ENCODE data around the gene ODR4. TPM values are rescaled to one million over a fixed set of nuclear protein-coding genes. Genes with fewer than 3 reads are reported as not detected.
"Not testable (repeated sequence)": the region's sequence is repeated elsewhere in the genome, so short reads cannot be mapped to it uniquely, and the experiment has no call there.

Gene ODR4
- 10 to 100 TPM; 12.1 to 12.8 TPM for total RNA-seq

DNA sequence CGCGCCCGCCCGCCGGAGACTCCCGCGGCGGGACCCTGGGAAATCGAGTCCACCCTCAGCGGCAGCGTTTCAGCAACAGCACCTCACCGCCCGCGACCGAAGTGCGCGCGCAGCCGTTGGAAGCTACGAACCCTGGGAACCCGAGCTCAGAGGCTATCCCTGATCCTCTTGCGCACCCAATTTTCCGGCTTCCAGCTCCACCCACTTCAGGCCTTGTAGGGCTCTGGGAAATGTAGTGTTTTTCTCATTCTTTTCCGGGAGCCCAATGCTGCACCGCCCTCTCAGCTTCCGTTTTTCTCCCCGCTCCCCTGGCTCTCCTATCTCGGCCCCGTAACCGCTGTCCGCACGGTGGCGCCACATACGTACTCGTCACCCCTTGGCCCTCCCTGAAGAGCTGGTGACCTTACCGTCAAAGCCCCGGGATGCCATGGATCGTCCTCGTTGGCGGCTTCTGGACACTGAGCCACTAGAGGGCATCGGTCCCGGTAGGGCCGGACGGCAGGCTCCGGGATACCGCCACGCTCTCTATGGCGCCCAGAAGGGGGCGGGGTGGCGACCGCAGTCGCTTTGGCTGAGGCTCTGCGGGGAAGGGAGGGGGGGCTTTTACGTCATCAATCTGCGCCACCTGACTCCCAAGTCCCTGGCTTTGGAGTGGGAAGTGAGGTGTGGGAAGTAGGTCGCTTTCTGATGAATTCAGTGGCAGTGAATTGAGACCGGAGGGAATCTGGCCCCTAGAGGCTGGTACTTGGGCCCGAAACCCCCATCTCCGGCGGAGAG, at the start of gene ODR4, which contains the start of gene TPR:
Gene ODR4 (plus strand): TSS at position 687 of the 777 bp plus-strand sequence. CDS start 3,948 bp downstream, outside the sequence.
Gene TPR (minus strand): TSS at position 102 of the 777 bp plus-strand sequence. CDS start 225 bp downstream, outside the sequence.
- H3K36me3 Mint-ChIP-seq (ENCODE audit: low read depth): peaks cover 30% of the 10 kb centered on the region
- peaks cover 33% of the 10 kb centered on the region for H3K4me1 Mint-ChIP-seq (ENCODE audit: low read depth)
- ChIA-PET POLR2A (interaction anchor here (0.6 to 1.6 kb wide), 7 partner anchors 13 to 1624 kb away, joined by 3 to 7 read pairs (median 3); no protein-coding TSS in a partner anchor), CTCF (interaction anchor here (0.6 to 2.7 kb wide), 39 partner anchors 9 to 607 kb away, joined by 3 to 41 read pairs (median 5); partner anchors contain the start of gene PTGS2)
- DNase-seq (peak; percentile 98), ATAC-seq (peak; percentile 89)
- no peaks in the 10 kb centered on the region for H3K9me3 Mint-ChIP-seq (ENCODE audit: insufficient read depth)
- peak within 1 kb of the TSS; percentile 97 for H3K4me3 Mint-ChIP-seq
- no peaks in the 10 kb centered on the region for H3K27me3 Mint-ChIP-seq (ENCODE audit: low read depth)
- H3K27ac Mint-ChIP-seq: peak within 1 kb of the TSS; percentile 94

DNA sequence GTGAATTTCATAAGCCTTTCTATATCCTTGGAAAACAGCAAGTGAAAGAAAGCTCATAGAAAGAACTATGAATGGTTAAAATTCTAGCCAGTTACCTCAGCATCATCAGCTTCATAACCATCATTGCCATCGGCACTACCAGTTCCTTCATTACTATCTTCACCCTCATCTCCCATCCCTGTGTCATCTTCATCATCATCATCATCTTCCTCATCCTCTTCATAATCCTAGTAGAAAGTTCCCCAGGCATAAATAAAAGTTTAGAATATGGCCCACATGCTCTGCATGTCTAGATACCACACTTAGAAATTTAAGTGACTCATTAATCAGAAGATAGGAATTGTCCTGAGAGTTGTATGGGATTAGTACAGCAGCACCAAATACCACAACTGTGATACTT, 49.6 kb upstream of the ODR4 start:
- DNase-seq (no peak), ATAC-seq (no peak)
- no peak overlapping the region for H3K4me3 Mint-ChIP-seq
- POLR2A ChIA-PET: interaction anchor here (0.6 kb wide), 1 partner anchor 21 kb away, joined by 3 read pairs; no protein-coding TSS in a partner anchor
- no peaks in the 10 kb centered on the region for H3K27me3 Mint-ChIP-seq (ENCODE audit: low read depth)
- peaks cover 6% of the 10 kb centered on the region for H3K4me1 Mint-ChIP-seq (ENCODE audit: low read depth)
- CTCF ChIA-PET: interaction anchor here (0.9 to 3.0 kb wide), 15 partner anchors 9 to 172 kb away, joined by 3 to 19 read pairs (median 6); partner anchors contain the start of genes ODR4 and TPR
- peaks cover 56% of the 10 kb centered on the region for H3K36me3 Mint-ChIP-seq (ENCODE audit: low read depth)
- peak overlapping the region; percentile 16 for H3K27ac Mint-ChIP-seq
- H3K9me3 Mint-ChIP-seq (ENCODE audit: insufficient read depth): no peaks in the 10 kb centered on the region

DNA sequence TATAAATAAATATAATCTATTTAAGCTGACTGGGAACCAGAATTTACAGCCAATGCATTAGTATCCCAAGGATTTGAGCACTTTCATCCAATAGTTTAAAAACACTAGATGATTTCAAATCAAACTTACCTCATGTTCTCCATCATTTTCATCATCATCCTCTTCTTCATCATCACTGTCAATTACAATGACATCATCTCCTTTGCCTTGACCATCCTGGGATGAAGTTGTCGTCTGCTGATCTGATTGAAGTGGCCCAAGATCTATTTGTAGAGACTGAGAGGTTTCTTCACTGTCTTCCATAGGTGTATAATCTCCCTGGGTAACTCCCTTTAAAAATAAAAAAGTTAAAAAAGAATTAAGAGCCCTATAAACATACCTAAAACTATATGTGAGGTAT, 48.3 kb upstream of the ODR4 start:
- Mint-ChIP-seq H3K36me3 (ENCODE audit: low read depth) (peaks cover 50% of the 10 kb centered on the region), H3K4me1 (ENCODE audit: low read depth) (no peaks in the 10 kb centered on the region), H3K9me3 (ENCODE audit: insufficient read depth) (no peaks in the 10 kb centered on the region), H3K27ac (no peak overlapping the region), H3K4me3 (no peak overlapping the region), H3K27me3 (ENCODE audit: low read depth) (no peaks in the 10 kb centered on the region)
- no peak for ATAC-seq
- no peak for DNase-seq
- POLR2A ChIA-PET: no interaction called here
- CTCF ChIA-PET: interaction anchor here (1.2 kb wide), 1 partner anchor 48 kb away, joined by 3 read pairs; the partner anchor contains the start of gene TPR

DNA sequence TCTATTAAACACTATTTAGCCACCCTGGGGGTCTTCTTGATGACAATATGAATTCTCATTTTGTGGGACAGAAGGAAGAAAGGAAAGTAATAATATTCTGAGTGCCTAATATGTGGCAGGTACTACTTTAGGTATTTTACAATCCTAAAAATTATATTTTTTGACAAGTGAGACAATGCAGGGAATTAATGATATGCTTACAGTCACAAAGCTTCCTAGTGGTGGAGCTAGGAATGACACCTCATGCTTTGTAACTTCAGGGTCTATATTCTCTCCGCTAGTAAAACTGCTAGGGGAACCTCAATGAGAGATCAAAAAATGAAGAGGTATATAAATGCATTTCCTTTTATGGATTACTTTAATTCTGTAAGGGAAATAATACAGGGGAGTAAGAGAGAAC, 44.9 kb upstream of the ODR4 start:
- H3K4me1 Mint-ChIP-seq (ENCODE audit: low read depth): no peaks in the 10 kb centered on the region
- no peak overlapping the region for H3K4me3 Mint-ChIP-seq
- no peak for DNase-seq
- H3K36me3 Mint-ChIP-seq (ENCODE audit: low read depth): peaks cover 51% of the 10 kb centered on the region
- CTCF ChIA-PET: interaction anchor here (0.7 to 3.2 kb wide), 13 partner anchors 10 to 175 kb away, joined by 3 to 25 read pairs (median 7); partner anchors contain the start of genes ODR4 and TPR
- no peak for ATAC-seq
- H3K9me3 Mint-ChIP-seq (ENCODE audit: insufficient read depth): no peaks in the 10 kb centered on the region
- H3K27me3 Mint-ChIP-seq (ENCODE audit: low read depth): no peaks in the 10 kb centered on the region
- H3K27ac Mint-ChIP-seq: no peak overlapping the region
- POLR2A ChIA-PET: no interaction called here

DNA sequence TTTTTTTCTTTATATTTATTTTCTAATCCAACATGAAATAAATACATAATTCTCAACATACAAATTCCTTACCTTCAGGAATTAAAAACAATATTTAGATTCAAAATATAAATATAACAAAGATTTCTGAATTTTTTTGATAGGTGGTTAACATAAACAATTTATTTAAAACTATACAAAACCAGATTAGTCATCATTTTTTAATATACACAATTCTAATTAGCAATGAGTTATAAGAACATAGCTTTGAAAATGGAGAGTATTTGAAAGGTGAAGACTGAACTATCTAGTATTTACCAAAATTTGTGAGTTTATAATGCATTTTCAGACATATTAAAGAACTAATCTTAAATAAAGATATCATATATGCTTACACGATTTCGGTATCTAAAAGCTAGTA, 38.1 kb upstream of the ODR4 start:
- no peak overlapping the region for H3K4me3 Mint-ChIP-seq
- DNase-seq (no peak), ATAC-seq (no peak)
- ChIA-PET CTCF (interaction anchor here (2.0 kb wide), 1 partner anchor 12 kb away, joined by 5 read pairs; no protein-coding TSS in a partner anchor), POLR2A (no interaction called here)
- no peaks in the 10 kb centered on the region for H3K4me1 Mint-ChIP-seq (ENCODE audit: low read depth)
- no peaks in the 10 kb centered on the region for H3K27me3 Mint-ChIP-seq (ENCODE audit: low read depth)
- peaks cover 61% of the 10 kb centered on the region for H3K36me3 Mint-ChIP-seq (ENCODE audit: low read depth)
- H3K9me3 Mint-ChIP-seq (ENCODE audit: insufficient read depth): no peaks in the 10 kb centered on the region
- no peak overlapping the region for H3K27ac Mint-ChIP-seq

DNA sequence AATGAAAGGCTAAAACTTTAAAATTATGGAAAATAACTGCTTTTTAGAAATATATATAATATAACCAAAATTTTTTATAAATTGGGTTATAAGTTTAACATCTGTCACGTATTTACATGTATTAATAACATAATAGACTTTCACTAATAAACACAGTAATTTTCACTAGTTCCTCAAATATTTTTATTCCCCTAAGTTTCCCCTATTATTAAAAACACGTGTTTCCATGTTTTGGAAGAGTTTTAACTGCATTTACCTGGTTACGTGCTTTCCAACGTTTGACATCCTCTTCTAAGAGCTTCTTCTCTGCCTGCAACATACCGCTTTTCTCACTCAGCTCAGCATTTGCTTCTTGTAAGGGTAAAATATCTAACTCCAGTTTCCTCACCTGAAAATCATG, 34.9 kb upstream of the ODR4 start:
- Mint-ChIP-seq H3K27ac (no peak overlapping the region), H3K9me3 (ENCODE audit: insufficient read depth) (no peaks in the 10 kb centered on the region), H3K4me1 (ENCODE audit: low read depth) (no peaks in the 10 kb centered on the region), H3K27me3 (ENCODE audit: low read depth) (no peaks in the 10 kb centered on the region), H3K36me3 (ENCODE audit: low read depth) (peaks cover 64% of the 10 kb centered on the region), H3K4me3 (no peak overlapping the region)
- ATAC-seq (no peak), DNase-seq (no peak)
- POLR2A ChIA-PET: no interaction called here
- CTCF ChIA-PET: interaction anchor here (2.6 to 5.8 kb wide), 2 partner anchors 11 to 15 kb away, joined by 12 to 25 read pairs; no protein-coding TSS in a partner anchor

DNA sequence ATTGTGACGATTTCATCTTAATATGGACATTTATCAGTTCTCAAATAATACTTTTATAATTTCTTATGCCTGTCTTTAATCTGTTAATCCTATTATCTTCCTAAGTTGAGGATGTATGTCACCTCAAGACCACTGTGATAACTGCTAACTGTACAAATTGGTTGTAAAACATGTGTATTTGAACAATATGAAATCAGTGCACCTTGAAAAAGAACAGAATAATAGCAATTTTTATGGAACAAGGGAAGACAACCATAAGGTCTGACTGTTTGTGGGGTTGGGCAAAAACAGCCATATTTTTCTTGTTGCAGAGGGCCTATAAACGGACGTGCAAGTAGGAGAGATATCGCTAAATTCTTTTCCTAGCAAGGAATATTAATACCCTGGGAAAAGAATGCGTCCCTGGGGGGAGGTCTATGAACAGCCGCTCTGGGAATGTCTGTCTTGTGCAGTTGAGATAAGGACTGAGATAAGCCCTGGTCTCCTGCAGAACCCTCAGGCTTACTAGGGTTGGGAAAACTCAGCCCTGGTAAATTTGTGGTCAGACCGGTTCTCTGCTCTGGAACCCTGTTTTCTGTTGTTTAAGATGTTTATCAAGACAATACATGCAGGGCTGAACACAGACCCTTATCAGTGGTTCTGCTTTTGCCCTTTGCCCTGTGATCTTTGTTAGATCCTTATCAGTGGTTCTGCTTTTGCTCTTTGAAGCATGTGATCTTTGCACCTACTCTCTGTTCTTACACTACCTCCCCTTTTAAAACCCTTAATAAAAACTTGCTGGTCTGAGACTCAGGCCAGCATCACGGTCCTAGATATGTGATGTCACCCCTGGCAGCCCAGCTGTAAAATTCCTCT, 27.6 kb upstream of the ODR4 start:
- H3K27ac Mint-ChIP-seq; H3K9me3 Mint-ChIP-seq (ENCODE audit: insufficient read depth); CTCF ChIA-PET; DNase-seq; H3K4me3 Mint-ChIP-seq; ATAC-seq; H3K4me1 Mint-ChIP-seq (ENCODE audit: low read depth); POLR2A ChIA-PET; H3K27me3 Mint-ChIP-seq (ENCODE audit: low read depth): not testable (repeated sequence)
- peaks cover 67% of the 10 kb centered on the region for H3K36me3 Mint-ChIP-seq (ENCODE audit: low read depth)

DNA sequence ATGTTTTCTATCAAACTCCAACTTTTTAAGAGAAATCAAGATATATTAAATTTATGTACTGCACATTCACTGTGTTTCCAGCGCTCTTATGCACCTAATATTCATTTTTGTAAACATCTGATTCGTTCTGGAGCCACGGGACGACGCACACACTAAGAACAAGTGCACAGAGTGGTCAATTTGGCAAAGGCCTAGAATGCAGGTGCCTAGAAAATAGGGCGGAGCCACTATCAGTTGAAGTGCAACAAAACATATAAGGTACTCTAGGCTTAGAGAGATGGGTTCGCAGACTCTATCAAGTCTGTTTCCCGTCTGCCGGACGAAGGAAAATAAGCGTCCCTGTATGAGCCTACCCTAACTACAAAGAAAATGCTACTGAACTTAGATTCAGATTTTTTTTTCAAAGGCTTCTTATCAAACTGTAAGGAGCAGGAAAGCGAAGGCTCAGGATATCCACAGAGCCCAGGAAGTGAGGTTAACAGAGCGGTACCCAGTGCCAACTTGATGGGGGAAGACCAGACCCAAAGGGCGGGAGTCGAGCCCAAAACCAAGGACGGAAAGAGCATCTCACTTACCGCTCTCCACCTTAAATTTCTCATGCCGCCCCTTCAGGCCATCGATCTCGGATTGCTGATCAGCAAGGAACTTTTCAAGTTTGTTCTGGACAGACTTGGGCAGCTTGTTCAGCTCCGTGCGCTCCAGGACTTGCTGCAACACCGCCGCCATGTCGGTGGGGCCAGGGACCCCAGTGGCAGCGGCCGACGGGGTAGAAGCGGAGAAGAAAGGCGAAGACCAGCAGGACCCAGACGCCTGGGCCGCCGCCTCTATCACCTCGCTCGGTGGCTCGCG, 1.1 kb upstream of the ODR4 start:
- CTCF ChIA-PET: interaction anchor here (0.6 to 2.9 kb wide), 40 partner anchors 8 to 608 kb away, joined by 3 to 41 read pairs (median 5); partner anchors contain the start of gene PTGS2
- peak; percentile 14 for ATAC-seq
- DNase-seq: peak; percentile 63
- Mint-ChIP-seq H3K36me3 (ENCODE audit: low read depth) (peaks cover 31% of the 10 kb centered on the region), H3K27me3 (ENCODE audit: low read depth) (no peaks in the 10 kb centered on the region), H3K4me1 (ENCODE audit: low read depth) (peaks cover 33% of the 10 kb centered on the region), H3K4me3 (peak overlapping the region; percentile 97), H3K9me3 (ENCODE audit: insufficient read depth) (no peaks in the 10 kb centered on the region), H3K27ac (peak overlapping the region; percentile 94)
- POLR2A ChIA-PET: interaction anchor here (0.6 to 1.6 kb wide), 7 partner anchors 12 to 1623 kb away, joined by 3 to 7 read pairs (median 3); no protein-coding TSS in a partner anchor

DNA sequence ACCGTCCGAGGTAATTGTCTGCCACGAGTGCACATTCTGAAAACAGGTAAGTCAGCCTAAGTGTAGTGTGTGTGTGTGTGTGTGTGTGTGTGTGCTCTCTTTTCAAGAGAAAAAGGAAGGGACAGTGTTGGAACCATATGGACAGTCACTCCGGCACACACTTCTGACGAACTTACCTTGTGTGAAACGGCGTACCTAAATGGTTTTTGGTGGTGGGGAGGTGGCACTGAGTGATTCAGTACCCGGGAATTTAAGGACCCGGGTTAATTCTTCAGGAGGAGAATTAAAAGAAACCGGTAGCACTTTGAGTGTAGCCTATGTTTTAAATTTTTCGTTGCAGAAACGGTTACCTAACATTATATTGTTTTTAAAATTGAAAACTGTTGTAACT, 286 bp downstream of the ODR4 start:
- H3K9me3 Mint-ChIP-seq (ENCODE audit: insufficient read depth): no peaks in the 10 kb centered on the region
- H3K27ac Mint-ChIP-seq: peak overlapping the region; percentile 94
- H3K27me3 Mint-ChIP-seq (ENCODE audit: low read depth): no peaks in the 10 kb centered on the region
- DNase-seq (no peak), ATAC-seq (peak; percentile 14)
- ChIA-PET CTCF (interaction anchor here (0.8 to 2.7 kb wide), 15 partner anchors 10 to 611 kb away, joined by 3 to 41 read pairs (median 8); no protein-coding TSS in a partner anchor), POLR2A (interaction anchor here (1.0 to 1.6 kb wide), 3 partner anchors 14 to 31 kb away, joined by 3 to 7 read pairs (median 4); no protein-coding TSS in a partner anchor)
- H3K4me1 Mint-ChIP-seq (ENCODE audit: low read depth): peaks cover 31% of the 10 kb centered on the region
- peak overlapping the region; percentile 97 for H3K4me3 Mint-ChIP-seq
- peaks cover 25% of the 10 kb centered on the region for H3K36me3 Mint-ChIP-seq (ENCODE audit: low read depth)

DNA sequence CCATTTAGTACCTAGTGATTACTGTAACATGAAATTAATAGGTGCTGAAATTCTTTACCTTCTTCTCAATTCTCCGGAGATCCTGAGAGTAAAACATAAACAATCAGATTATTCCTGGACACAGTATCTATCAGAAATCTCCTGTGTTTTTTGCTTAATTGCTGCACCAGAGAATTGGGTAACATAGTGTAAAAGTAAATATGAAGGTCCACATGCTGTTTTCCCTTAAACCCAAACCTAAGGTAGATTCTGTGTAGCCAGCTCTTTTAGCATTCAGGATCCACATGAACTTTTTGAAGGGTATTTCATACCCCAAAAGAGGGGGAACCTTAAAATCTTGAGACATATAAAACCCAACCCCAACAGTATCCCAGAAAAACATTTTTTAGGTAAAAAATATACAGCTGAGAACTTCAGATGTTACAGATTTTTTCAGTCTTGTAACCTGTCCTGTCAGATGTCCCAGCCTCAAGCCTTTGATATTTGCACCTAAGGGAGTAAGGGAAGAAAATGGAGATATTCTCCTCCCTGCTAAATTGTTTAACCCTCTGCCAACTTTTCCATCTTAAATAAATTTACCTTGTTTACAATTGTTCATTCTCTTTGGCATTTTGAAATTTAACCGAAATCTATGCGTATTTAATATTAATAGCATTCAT, 11.2 kb downstream of the ODR4 start:
- Mint-ChIP-seq H3K4me1 (ENCODE audit: low read depth) (no peaks in the 10 kb centered on the region), H3K27ac (no peak overlapping the region), H3K4me3 (no peak overlapping the region), H3K27me3 (ENCODE audit: low read depth) (no peaks in the 10 kb centered on the region), H3K36me3 (ENCODE audit: low read depth) (peaks cover 23% of the 10 kb centered on the region), H3K9me3 (ENCODE audit: insufficient read depth) (no peaks in the 10 kb centered on the region)
- CTCF ChIA-PET: interaction anchor here (1.2 to 5.1 kb wide), 2 partner anchors 11 to 62 kb away, joined by 3 to 41 read pairs; partner anchors contain the start of genes ODR4 and TPR
- no peak for ATAC-seq
- POLR2A ChIA-PET: no interaction called here
- no peak for DNase-seq
